HepG2 (cell line): ENCODE data around the gene BATF3. TPM values are rescaled to one million over a fixed set of nuclear protein-coding genes. Genes with fewer than 3 reads are reported as not detected.
A peak's percentile ranks its signal among the peaks of the same experiment; 100 is the strongest.

Source experiments
- ATAC-seq: fragments of 200-7000 bp; cut with Tn5 transposase; 3 replicates; pipeline ENCODE4 v1.9.1; 2020; ENCODE audit warnings: mild to moderate bottlenecking, moderate library complexity
- Bru-seq: library from RNA; stranded (reverse); fragments of 400-500 nt; gene quantifications from one replicate; lab custom pipeline; 2021; lab: Mats Ljungman, UMichigan
- BruChase-seq, 2 experiments: library from RNA; stranded (reverse); fragments of 400-500 nt; gene quantifications; one replicate each; lab custom pipeline; 2021; lab: Mats Ljungman, UMichigan
- BruUV-seq: library from RNA; stranded (reverse); fragments of 400-500 nt; replicated peaks from 2 replicates; lab custom pipeline; 2021; lab: Mats Ljungman, UMichigan
- CTCF ChIA-PET: fragments of 300-600 bp; formaldehyde crosslinking; extraction: SDS; loops from one replicate; lab custom pipeline; 2021; ENCODE audit warnings: low total read pairs, inconsistent platforms, low intra/inter-chr PET ratio; lab: Yijun Ruan, JAX
- POLR2A ChIA-PET: fragments of 350-600 bp; sonication (Branson Sonifier 250); formaldehyde crosslinking; loops from one replicate; lab custom pipeline; 2020; ENCODE audit warnings: antibody characterized with exemption, inconsistent platforms; lab: Yijun Ruan, JAX
- DNase-seq: peaks from one replicate; pipeline ENCODE4 v3.0.0-alpha.2; 2015; ENCODE audit warnings: low spot score
- FAIRE-seq: peaks from 3 replicates; lab custom pipeline; 2011; peaks lifted over from hg19 to GRCh38; lab: Jason Lieb, UNC
- H2AFZ ChIP-seq: one replicate; pipeline ENCODE4 v1.6.1; 2011; ENCODE audit warnings: low read length, inconsistent platforms
- H3K27ac ChIP-seq: fragments of 300-600 bp; 3 replicates; pipeline ENCODE4 v1.8.0; 2011; ENCODE audit warnings: mixed run types, mild to moderate bottlenecking, mixed read lengths, low read length, inconsistent platforms; ENCODE audit not compliant: insufficient read depth; ENCODE audit errors: extremely low read length
- H3K27me3 ChIP-seq, 2 experiments: fragments of 200-600 bp in 1 of 2; 2 replicates in 1 of 2; 3 replicates in 1 of 2; pipeline versions ENCODE4 v1.6.0 to v1.8.0; 2011; ENCODE audit warnings: low read length in 2 of 2, mild to moderate bottlenecking in 2 of 2, moderate library complexity in 2 of 2, inconsistent platforms in 1 of 2; ENCODE audit not compliant: insufficient read depth in 2 of 2, control insufficient read depth in 1 of 2
- H3K36me3 ChIP-seq, 2 experiments: fragments of 200-600 bp in 1 of 2; replicated peaks in 1 of 2; 2 replicates in 1 of 2; 3 replicates in 1 of 2; pipeline versions ENCODE4 v1.5.1 to v1.8.0; 2011; ENCODE audit warnings: low read length in 2 of 2, inconsistent platforms in 1 of 2; ENCODE audit not compliant: insufficient read depth in 2 of 2, control insufficient read depth in 1 of 2
- H3K4me1 ChIP-seq: 2 replicates; pipeline ENCODE4 v1.5.1; 2012; ENCODE audit warnings: low read length, inconsistent platforms; ENCODE audit not compliant: insufficient read depth
- H3K4me2 ChIP-seq: 2 replicates; pipeline ENCODE4 v1.6.0; 2011; ENCODE audit warnings: low read depth, low read length, inconsistent platforms
- H3K4me3 ChIP-seq, 3 experiments: fragments of 200-600 bp in 1 of 3; sonication (generic), shearing (Covaris generic) in 1 of 3; replicated peaks in 1 of 3; 2 replicates each; pipeline ENCODE4 v1.5.1; 2011 to 2016; ENCODE audit warnings: low read length in 3 of 3, inconsistent platforms in 2 of 3, low read depth in 2 of 3, mild to moderate bottlenecking in 2 of 3, control low read depth in 1 of 3, mixed read lengths in 1 of 3; ENCODE audit not compliant: insufficient read depth in 1 of 3
- H3K79me2 ChIP-seq: one replicate; pipeline ENCODE4 v1.6.1; 2011; ENCODE audit warnings: low read length, inconsistent platforms; ENCODE audit not compliant: insufficient read depth
- H3K9ac ChIP-seq: 2 replicates; pipeline ENCODE4 v1.6.0; 2011; ENCODE audit warnings: mild to moderate bottlenecking, low read depth, low read length, inconsistent platforms; ENCODE audit not compliant: insufficient read depth
- H3K9me3 ChIP-seq: 2 replicates; pipeline ENCODE4 v1.5.1; 2012; ENCODE audit warnings: mild to moderate bottlenecking, low read length
- H4K20me1 ChIP-seq: 2 replicates; pipeline ENCODE4 v1.6.0; 2011; ENCODE audit warnings: inconsistent platforms, mild to moderate bottlenecking, low read length, moderate library complexity; ENCODE audit not compliant: insufficient read depth
- AGO1 ChIP-seq: fragments of 200-400 bp; formaldehyde crosslinking; IDR thresholded peaks from 2 replicates; pipeline ENCODE4 v1.6.1; 2017; ENCODE audit warnings: mild to moderate bottlenecking, low read depth, low read length, moderate library complexity; ENCODE audit not compliant: poor library complexity, severe bottlenecking
- BATF2 ChIP-seq: sonication (generic); formaldehyde crosslinking; IDR thresholded peaks from 2 replicates; pipeline ENCODE4 v1.8.0; 2022; ENCODE audit warnings: mild to moderate bottlenecking, missing genetic modification reagents, moderate library complexity
- GABPB1 ChIP-seq: IDR thresholded peaks from 2 replicates; pipeline ENCODE4 v1.6.1; 2016; ENCODE audit warnings: mild to moderate bottlenecking, missing genetic modification reagents, moderate library complexity, missing compliant biosample characterization
- IRF9 ChIP-seq: sonication (generic); formaldehyde crosslinking; IDR thresholded peaks from 2 replicates; pipeline ENCODE4 v1.8.0; 2022; ENCODE audit warnings: missing genetic modification reagents, mild to moderate bottlenecking, borderline replicate concordance
- KLF12 ChIP-seq: sonication (generic); formaldehyde crosslinking; IDR thresholded peaks from 2 replicates; pipeline ENCODE4 v1.4.0; 2020; ENCODE audit warnings: missing genetic modification reagents, borderline replicate concordance
- NONO ChIP-seq, 2 experiments: fragments of 450-650 bp in 1 of 2; sonication (generic) in 1 of 2; formaldehyde crosslinking in 1 of 2; IDR thresholded peaks in 1 of 2; conservative IDR thresholded peaks in 1 of 2; 2 replicates each; pipeline versions ENCODE4 v1.6.1 to v1.8.0; 2017 to 2022; ENCODE audit warnings: mild to moderate bottlenecking in 1 of 2, missing genetic modification reagents in 1 of 2, moderate library complexity in 1 of 2
- SRY ChIP-seq: sonication (generic); formaldehyde crosslinking; IDR thresholded peaks from 2 replicates; pipeline ENCODE4 v1.8.0; 2022; ENCODE audit warnings: mild to moderate bottlenecking, missing genetic modification reagents
- STAG1 ChIP-seq: sonication (generic); formaldehyde crosslinking; IDR thresholded peaks from 2 replicates; pipeline ENCODE4 v1.4.0; 2020; ENCODE audit warnings: missing genetic modification reagents
- TOE1 ChIP-seq: sonication (generic); formaldehyde crosslinking; IDR thresholded peaks from 2 replicates; pipeline ENCODE4 v1.4.0; 2020; ENCODE audit warnings: mild to moderate bottlenecking, missing genetic modification reagents
- ZBTB42 ChIP-seq: sonication (generic); formaldehyde crosslinking; IDR thresholded peaks from 2 replicates; pipeline ENCODE4 v1.5.0; 2020; ENCODE audit warnings: mild to moderate bottlenecking, missing genetic modification reagents
- ZSCAN21 ChIP-seq: sonication (generic); formaldehyde crosslinking; IDR thresholded peaks from 2 replicates; pipeline ENCODE4 v1.8.0; 2022; ENCODE audit warnings: mild to moderate bottlenecking, missing genetic modification reagents, moderate library complexity, borderline replicate concordance
- WGBS: methylation state at CpG from one replicate; pipeline ENCODE4 v1.1.6; 2017; ENCODE audit warnings: low lambda C conversion rate; 5-methylcytosine and 5-hydroxymethylcytosine counted together
- in situ Hi-C: cut with HindIII; loops from 2 replicates; pipeline ENCODE4 v1.10.0; 2017; ENCODE audit warnings: low pct_unique_long_range_greater_than_20kb; ENCODE audit not compliant: extremely low pct_ligation_motif_present
- intact Hi-C: fragments of 100-400 bp; cut with micrococcal nuclease; formaldehyde crosslinking; loops from one replicate; pipeline ENCODE4 v1.10.0; 2022; ENCODE audit not compliant: unreplicated experiment
- long read RNA-seq, 2 experiments: library from RNA in 1 of 2; library from polyadenylated mRNA in 1 of 2; stranded (forward) in 1 of 2; unstranded in 1 of 2; transcript quantifications; one replicate each; pipeline ENCODE4 v2.0.0, GENCODE V29; 2019 to 2022
- polyA minus RNA-seq, 3 experiments: library from RNA; depleted of rRNA, polyadenylated mRNA; stranded (reverse); fragments of >200 nt; gene quantifications; 2 replicates each; pipeline ENCODE4 v1.2.3, GENCODE V29; 2011; ENCODE audit warnings: low replicate concordance in 1 of 3
- polyA plus RNA-seq, 8 experiments: library from polyadenylated mRNA; depleted of rRNA in 3 of 8; stranded (reverse) in 7 of 8; unstranded in 1 of 8; fragments of >200 nt; fragmentation: Illumina TruSeq in 4 of 8; extraction: Trizol in 4 of 8; gene quantifications; 2 replicates each; pipeline versions ENCODE4 v1.2.1 to v1.2.3, GENCODE V29; 2011 to 2016; ENCODE audit warnings: low read depth in 4 of 8, missing spikeins in 1 of 8, mixed read lengths in 1 of 8; ENCODE audit not compliant: insufficient read depth in 1 of 8
- total RNA-seq, 5 experiments: library from RNA; depleted of rRNA; stranded (reverse); fragments of >200 nt; fragmentation: Illumina TruSeq; extraction: Trizol; gene quantifications; 2 replicates each; pipeline ENCODE4 v1.2.3, GENCODE V29; 2016; ENCODE audit warnings: low read depth in 1 of 5
- TF ChIP-seq, protein P1 (sequence below): sonication (generic); formaldehyde crosslinking; IDR thresholded peaks from 2 replicates; pipeline ENCODE4 v1.4.0; 2020; ENCODE audit warnings: mild to moderate bottlenecking, missing genetic modification reagents
- TF ChIP-seq, protein P2 (sequence below): sonication (generic); formaldehyde crosslinking; IDR thresholded peaks from 2 replicates; pipeline ENCODE4 v1.8.0; 2023; ENCODE audit warnings: mild to moderate bottlenecking, missing genetic modification reagents

The BATF3 gene, protein sequence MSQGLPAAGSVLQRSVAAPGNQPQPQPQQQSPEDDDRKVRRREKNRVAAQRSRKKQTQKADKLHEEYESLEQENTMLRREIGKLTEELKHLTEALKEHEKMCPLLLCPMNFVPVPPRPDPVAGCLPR
- total RNA-seq (2016; rRNA removed; fragmentation: Illumina TruSeq; extraction: Trizol), result not detected in 2 replicates
- not detected in 2 replicates for total RNA-seq (2016; cell fraction: cytosol; rRNA removed; fragmentation: Illumina TruSeq; extraction: Trizol; ENCODE audit: low read depth)
- not detected in 2 replicates for total RNA-seq (2016; cell fraction: insoluble cytoplasmic fraction; rRNA removed; fragmentation: Illumina TruSeq; extraction: Trizol)
- total RNA-seq (2016; cell fraction: membrane; rRNA removed; fragmentation: Illumina TruSeq; extraction: Trizol), result not detected in 2 replicates
- total RNA-seq (2016; cell fraction: nucleus; rRNA removed; fragmentation: Illumina TruSeq; extraction: Trizol), result not detected in 2 replicates
- polyA plus RNA-seq (2011; rRNA removed), result 0.13 and 0.40 TPM in 2 replicates
- polyA plus RNA-seq (2011; cell fraction: cytosol; rRNA removed), result 0.23 and 0.35 TPM in 2 replicates
- polyA plus RNA-seq (2011; cell fraction: nucleus; rRNA removed), result 0.10 TPM in 1 of 2 replicates, not detected in the other
- 0.47 TPM in 1 of 2 replicates, not detected in the other for polyA plus RNA-seq (2012)
- 0.18 and 0.19 TPM in 2 replicates for polyA plus RNA-seq (2016; cell fraction: cytosol; fragmentation: Illumina TruSeq; extraction: Trizol; ENCODE audit: low read depth)
- polyA plus RNA-seq (2016; cell fraction: insoluble cytoplasmic fraction; fragmentation: Illumina TruSeq; extraction: Trizol; ENCODE audit: low read depth), result not detected in 2 replicates
- 0.34 TPM in 1 of 2 replicates, not detected in the other for polyA plus RNA-seq (2016; cell fraction: membrane; fragmentation: Illumina TruSeq; extraction: Trizol; ENCODE audit: low read depth)
- not detected in 2 replicates for polyA plus RNA-seq (2016; cell fraction: nucleus; fragmentation: Illumina TruSeq; extraction: Trizol; ENCODE audit: insufficient read depth, low read depth)
- polyA minus RNA-seq (2011; rRNA and poly(A)+ RNA removed; ENCODE audit: low replicate concordance), result 0.26 TPM in 1 of 2 replicates, not detected in the other
- not detected in 2 replicates for polyA minus RNA-seq (2011; cell fraction: cytosol; rRNA and poly(A)+ RNA removed)
- polyA minus RNA-seq (2011; cell fraction: nucleus; rRNA and poly(A)+ RNA removed), result not detected in 2 replicates
- Bru-seq, nascent RNA, result percentile 14 among the genes with signal in this experiment
- percentile 29 among the genes with signal in this experiment for BruChase-seq, experiment 1, labeled RNA remaining after a 6-hour chase
- percentile 38 among the genes with signal in this experiment for BruChase-seq, experiment 2, labeled RNA remaining after a 2-hour chase
- long read RNA-seq, experiment 1, result 0 reads
- long read RNA-seq, experiment 2, result 0 reads

DNA sequence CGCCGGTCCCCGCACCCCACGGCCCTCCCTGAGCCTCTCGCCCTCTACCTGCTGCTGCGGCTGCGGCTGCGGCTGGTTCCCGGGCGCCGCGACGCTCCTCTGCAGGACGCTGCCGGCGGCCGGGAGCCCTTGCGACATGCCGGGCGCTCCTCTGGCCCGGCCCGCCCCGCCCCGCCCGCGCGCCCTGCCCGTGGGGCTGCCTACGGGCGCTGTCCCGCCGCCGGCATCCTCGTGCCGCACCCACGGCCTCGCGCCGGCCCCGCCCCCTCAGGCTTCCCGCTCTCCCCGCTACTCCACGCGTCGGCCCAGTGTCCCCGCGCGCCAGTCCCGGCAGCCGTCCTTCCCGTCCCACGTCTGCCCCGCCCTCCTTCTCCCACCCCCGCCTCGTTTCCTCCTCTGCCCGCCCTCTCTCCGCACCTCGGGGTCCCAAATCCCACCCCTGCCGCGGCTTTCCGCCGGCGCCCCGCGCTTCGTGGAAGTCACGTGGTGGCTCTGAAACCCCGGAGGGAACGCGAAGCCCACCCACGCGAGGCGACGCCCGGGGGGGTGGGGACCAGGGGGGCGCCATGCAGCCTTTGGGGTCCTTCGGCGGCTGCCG lies at the start of gene BATF3:
Gene BATF3 (minus strand): TSS at position 216 of the 598 bp plus-strand sequence. CDS start 78 bp downstream, at position 138.
- no peak for FAIRE-seq
- 0% methylated on average over 1 of the region's 79 CpGs for whole genome bisulfite sequencing
- peak within 1 kb of the TSS; percentile 45 to 72 (median 62) for H3K4me3 ChIP-seq
- intact Hi-C loops, result loop anchor here (2.0 kb wide), 1 partner anchor 35 kb away; no protein-coding TSS in a partner anchor
- POLR2A ChIA-PET, result no interaction called here
- H3K4me2 ChIP-seq, result peak within 1 kb of the TSS; percentile 84
- no peaks in the 10 kb centered on the region for H3K9me3 ChIP-seq
- H3K4me1 ChIP-seq, result peaks cover 31% of the 10 kb centered on the region
- H3K27ac ChIP-seq, result no peak within 1 kb of the TSS
- peaks cover 14 to 73% of the 10 kb centered on the region in 2 experiments for H3K27me3 ChIP-seq
- H4K20me1 ChIP-seq, result no peaks in the 10 kb centered on the region
- H3K9ac ChIP-seq, result no peak within 1 kb of the TSS
- no peak within 1 kb of the TSS for H2AFZ ChIP-seq
- CTCF ChIA-PET, result interaction anchor here (1.4 kb wide), 1 partner anchor 296 kb away, joined by 5 read pairs; no protein-coding TSS in a partner anchor
- H3K36me3 ChIP-seq, result no peaks in the 10 kb centered on the region
- no TSS peak for BruUV-seq
- no peaks in the 10 kb centered on the region for H3K79me2 ChIP-seq
- no peak for DNase-seq
- ATAC-seq, result peak; percentile 77
- in situ Hi-C loops, result no loop called here
- no peak for TF ChIP-seq STAG1 (CRISPR knock-in tag)
- TF ChIP-seq TOE1 (CRISPR knock-in tag), result no peak
- 0 out of 2 replicates have a peak, but pooled peaks have one; percentile 19 for TF ChIP-seq IRF9 (CRISPR knock-in tag)
- peak; percentile 16 for TF ChIP-seq AGO1
- TF ChIP-seq, protein P1, sequence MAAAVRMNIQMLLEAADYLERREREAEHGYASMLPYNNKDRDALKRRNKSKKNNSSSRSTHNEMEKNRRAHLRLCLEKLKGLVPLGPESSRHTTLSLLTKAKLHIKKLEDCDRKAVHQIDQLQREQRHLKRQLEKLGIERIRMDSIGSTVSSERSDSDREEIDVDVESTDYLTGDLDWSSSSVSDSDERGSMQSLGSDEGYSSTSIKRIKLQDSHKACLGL, result peak; percentile 4; the same call in 1 of the 2 replicates
- no peak for TF ChIP-seq ZBTB42 (CRISPR knock-in tag)
- TF ChIP-seq, protein P2, sequence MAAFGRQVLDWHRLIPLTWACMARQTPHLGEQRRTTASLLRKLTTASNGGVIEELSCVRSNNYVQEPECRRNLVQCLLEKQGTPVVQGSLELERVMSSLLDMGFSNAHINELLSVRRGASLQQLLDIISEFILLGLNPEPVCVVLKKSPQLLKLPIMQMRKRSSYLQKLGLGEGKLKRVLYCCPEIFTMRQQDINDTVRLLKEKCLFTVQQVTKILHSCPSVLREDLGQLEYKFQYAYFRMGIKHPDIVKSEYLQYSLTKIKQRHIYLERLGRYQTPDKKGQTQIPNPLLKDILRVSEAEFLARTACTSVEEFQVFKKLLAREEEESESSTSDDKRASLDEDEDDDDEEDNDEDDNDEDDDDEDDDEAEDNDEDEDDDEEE (CRISPR knock-in tag), result peak; percentile 17; the same call in 1 of the 2 replicates
- TF ChIP-seq SRY (CRISPR knock-in tag), result 0 out of 2 replicates have a peak, but pooled peaks have one; percentile 50
- TF ChIP-seq KLF12 (CRISPR knock-in tag), result 0 out of 2 replicates have a peak, but pooled peaks have one; percentile 3
- no peak for TF ChIP-seq NONO (IDR thresholded peaks at IDR 0.05)
- TF ChIP-seq NONO (CRISPR knock-in tag; conservative IDR thresholded peaks at IDR 0.05), result 0 out of 2 replicates have a peak, but pooled peaks have one; percentile 22
- 0 out of 2 replicates have a peak, but pooled peaks have one; percentile 14 for TF ChIP-seq BATF2 (CRISPR knock-in tag)
- TF ChIP-seq ZSCAN21 (CRISPR knock-in tag), result 0 out of 2 replicates have a peak, but pooled peaks have one; percentile 6
- TF ChIP-seq GABPB1 (CRISPR knock-in tag), result 0 out of 2 replicates have a peak, but pooled peaks have one; percentile 21
